ENCODE measurements around the gene IRGC. TPM values are rescaled to one million over a fixed set of nuclear protein-coding genes. Genes with fewer than 3 reads are reported as not detected.

Gene IRGC
- total and polyA plus RNA-seq, 2 donors (not counting 3 experiments of a cell fraction or from before 2014, with no cell fraction given) = not detected

DNA sequence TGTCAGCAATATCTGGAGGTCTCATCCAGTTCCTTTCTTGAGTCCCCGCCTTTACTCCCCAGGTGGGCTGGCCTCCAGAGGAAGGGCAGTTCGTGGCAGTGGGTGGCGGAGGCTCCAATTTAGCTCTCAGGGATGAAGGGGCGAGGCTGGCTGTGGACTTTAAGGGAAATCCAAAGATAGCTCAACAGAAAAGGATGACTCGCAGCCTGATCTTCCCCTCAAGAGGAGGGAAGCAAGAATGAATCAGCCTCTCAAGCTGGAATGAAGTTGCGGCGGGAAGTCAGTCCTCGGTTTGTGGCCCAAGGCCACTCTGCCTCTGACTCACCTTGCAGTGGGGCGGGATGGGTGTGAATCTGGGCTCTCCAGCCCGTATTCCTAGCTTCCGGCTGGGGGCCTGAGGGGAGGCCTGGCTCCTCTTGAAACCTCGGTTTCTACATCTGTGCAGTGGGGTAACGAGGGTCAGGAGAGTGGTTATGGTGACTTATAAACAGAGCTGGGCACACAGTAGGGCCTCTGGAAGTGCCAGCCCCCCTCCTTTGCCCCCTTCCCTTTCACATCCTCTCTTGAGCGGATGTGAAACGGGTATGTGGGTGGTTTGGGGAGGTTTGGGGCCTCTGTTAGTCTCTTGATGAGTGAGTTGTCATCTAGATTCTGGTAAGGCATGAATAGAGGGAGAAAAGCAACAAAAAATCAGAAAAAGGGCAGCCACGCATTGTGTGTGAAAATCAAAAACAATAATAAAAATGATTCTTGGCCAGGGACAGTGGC, 49.4 kb downstream of the IRGC start:
- Histone ChIP-seq H4K20me1 (replicated peaks; ENCODE audit: control insufficient read depth, extremely low read depth, insufficient read depth, low read length) (no peaks in the 10 kb centered on the region), H3K4me2 (ENCODE audit: insufficient read depth, low read length) (peak overlapping the region; percentile 42), H3K9me3 (replicated peaks; ENCODE audit: control insufficient read depth, insufficient read depth, low read length) (no peaks in the 10 kb centered on the region), H3K4me3 (replicated peaks in 1 of 3; ENCODE audit: insufficient read depth in 1 of 3, low read depth in 1 of 3, low read length in 3 of 3) (no peak overlapping the region), H3K79me2 (ENCODE audit: control insufficient read depth, insufficient read depth, low read length) (no peaks in the 10 kb centered on the region), H3K9ac (replicated peaks; ENCODE audit: extremely low read depth, insufficient read depth, low read length) (no peak overlapping the region), H3K27ac (ENCODE audit: insufficient read depth, low read depth, low read length) (peak overlapping the region; percentile 61), H3K4me1 (ENCODE audit: control insufficient read depth, extremely low read depth, insufficient read depth, low read length) (peaks cover 17% of the 10 kb centered on the region), H3K27me3 (ENCODE audit: control insufficient read depth in 2 of 2, insufficient read depth in 2 of 2, low read length in 2 of 2) (no peaks in the 10 kb centered on the region), H3K9me1 (replicated peaks; ENCODE audit: control insufficient read depth, extremely low read depth, insufficient read depth, low read length) (no peaks in the 10 kb centered on the region), H3K36me3 (ENCODE audit: control insufficient read depth in 2 of 2, extremely low read depth in 1 of 2, insufficient read depth in 2 of 2, low read length in 2 of 2) (no peaks in the 10 kb centered on the region), H2AFZ (ENCODE audit: low read depth, low read length) (peak overlapping the region; percentile 12)
- FAIRE-seq (peak; percentile 96), DNase-seq (ENCODE audit: low read depth, low spot score) (peak; percentile 68)
- dilution Hi-C loops (cut with MboI; ENCODE audit: extremely low pct_ligation_motif_present, low sequenced_read_pairs) (no loop called here), intact Hi-C loops (cut with micrococcal nuclease) (loop anchor here (1.0 to 5.0 kb wide), 2 partner anchors 8 to 63 kb away; no protein-coding TSS in a partner anchor)
- TF ChIP-seq JUN (IDR thresholded peaks at IDR 0.05; ENCODE audit: borderline replicate concordance, insufficient read depth, insufficient read length, low read depth) = peak; percentile 29
- TF ChIP-seq FOS (IDR thresholded peaks at IDR 0.05; ENCODE audit: borderline replicate concordance, insufficient read depth, low read length) = peak; percentile 99
- no peak for TF ChIP-seq MAX (IDR thresholded peaks at IDR 0.05; ENCODE audit: insufficient read depth, insufficient read length)
- TF ChIP-seq EZH2 (IDR thresholded peaks at IDR 0.05; ENCODE audit: borderline replicate concordance, low read depth, low read length, severe bottlenecking) = no peak
- TF ChIP-seq MYC (IDR thresholded peaks at IDR 0.05; ENCODE audit: low read depth, low read length) = no peak
- TF ChIP-seq, protein P1, sequence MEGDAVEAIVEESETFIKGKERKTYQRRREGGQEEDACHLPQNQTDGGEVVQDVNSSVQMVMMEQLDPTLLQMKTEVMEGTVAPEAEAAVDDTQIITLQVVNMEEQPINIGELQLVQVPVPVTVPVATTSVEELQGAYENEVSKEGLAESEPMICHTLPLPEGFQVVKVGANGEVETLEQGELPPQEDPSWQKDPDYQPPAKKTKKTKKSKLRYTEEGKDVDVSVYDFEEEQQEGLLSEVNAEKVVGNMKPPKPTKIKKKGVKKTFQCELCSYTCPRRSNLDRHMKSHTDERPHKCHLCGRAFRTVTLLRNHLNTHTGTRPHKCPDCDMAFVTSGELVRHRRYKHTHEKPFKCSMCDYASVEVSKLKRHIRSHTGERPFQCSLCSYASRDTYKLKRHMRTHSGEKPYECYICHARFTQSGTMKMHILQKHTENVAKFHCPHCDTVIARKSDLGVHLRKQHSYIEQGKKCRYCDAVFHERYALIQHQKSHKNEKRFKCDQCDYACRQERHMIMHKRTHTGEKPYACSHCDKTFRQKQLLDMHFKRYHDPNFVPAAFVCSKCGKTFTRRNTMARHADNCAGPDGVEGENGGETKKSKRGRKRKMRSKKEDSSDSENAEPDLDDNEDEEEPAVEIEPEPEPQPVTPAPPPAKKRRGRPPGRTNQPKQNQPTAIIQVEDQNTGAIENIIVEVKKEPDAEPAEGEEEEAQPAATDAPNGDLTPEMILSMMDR (IDR thresholded peaks at IDR 0.05; ENCODE audit: extremely low read depth in 1 of 2, insufficient read depth in 1 of 2, low read depth in 1 of 2, low read length in 2 of 2) = no peak
- TF ChIP-seq GATA2 (IDR thresholded peaks at IDR 0.05; ENCODE audit: insufficient read depth, insufficient read length, low read depth, low read length) = no peak
- peak; percentile 62 for TF ChIP-seq POLR2AphosphoS5 (IDR thresholded peaks at IDR 0.05; ENCODE audit: insufficient read depth, low read depth, low read length)
- TF ChIP-seq POLR2A (IDR thresholded peaks at IDR 0.05; ENCODE audit: low read depth, low read length) = no peak
- BruUV-seq (replicated peaks) = no TSS peak
- ChIA-PET POLR2A (interaction anchor here (0.7 to 1.1 kb wide), 2 partner anchors 10 to 44 kb away, joined by 3 read pairs; partner anchors contain the start of gene SMG9), CTCF (interaction anchor here (1.1 to 4.9 kb wide), 12 partner anchors 8 to 97 kb away, joined by 3 to 114 read pairs (median 6); partner anchors contain the start of genes PLAUR and SMG9)

Measured in endothelial cell of umbilical vein (primary cell).